Osteoblast (primary cell): ENCODE measurements around the gene ZKSCAN3. TPM values are rescaled to one million over a fixed set of nuclear protein-coding genes. Genes with fewer than 3 reads are reported as not detected.
"Not testable (repeated sequence)": the region's sequence is repeated elsewhere in the genome, so short reads cannot be mapped to it uniquely, and the experiment has no call there.

Experiments used
- DNase-seq: peaks from one replicate; pipeline ENCODE4 v3.0.0; 2011; ENCODE audit warnings: low spot score, mixed read lengths; ENCODE audit not compliant: insufficient read length; ENCODE audit errors: missing footprints
- H2AFZ ChIP-seq: 2 replicates; pipeline ENCODE4 v1.6.0; 2011; ENCODE audit warnings: mild to moderate bottlenecking, low read length
- H3K27ac ChIP-seq: 2 replicates; pipeline ENCODE4 v1.5.1; 2011; ENCODE audit warnings: mild to moderate bottlenecking, low read depth, low read length, moderate library complexity
- H3K27me3 ChIP-seq: 2 replicates; pipeline ENCODE4 v1.6.0; 2012; ENCODE audit warnings: mild to moderate bottlenecking, control low read depth, inconsistent platforms, low read length, moderate library complexity; ENCODE audit not compliant: insufficient read depth
- H3K36me3 ChIP-seq: 2 replicates; pipeline ENCODE4 v1.5.1; 2011; ENCODE audit warnings: mild to moderate bottlenecking, low read length, control low read depth, moderate library complexity; ENCODE audit not compliant: insufficient read depth
- H3K4me1 ChIP-seq: 2 replicates; pipeline ENCODE4 v1.5.1; 2011; ENCODE audit warnings: mild to moderate bottlenecking, low read length, control low read depth, moderate library complexity; ENCODE audit not compliant: insufficient read depth
- H3K4me2 ChIP-seq: 2 replicates; pipeline ENCODE4 v1.6.0; 2011; ENCODE audit warnings: mild to moderate bottlenecking, low read length; ENCODE audit not compliant: insufficient read depth
- H3K4me3 ChIP-seq: fragments of 200-600 bp; sonication (generic); 3 replicates; pipeline ENCODE4 v1.5.1; 2012; ENCODE audit warnings: mild to moderate bottlenecking, low read length, inconsistent platforms; ENCODE audit not compliant: insufficient read depth
- H3K79me2 ChIP-seq: 2 replicates; pipeline ENCODE4 v1.6.0; 2012; ENCODE audit warnings: mild to moderate bottlenecking, low read length, control low read depth, inconsistent platforms; ENCODE audit not compliant: insufficient read depth
- H3K9me3 ChIP-seq: 2 replicates; pipeline ENCODE4 v1.5.1; 2011; ENCODE audit warnings: low read depth, low read length, control low read depth
- H4K20me1 ChIP-seq: 2 replicates; pipeline ENCODE4 v1.6.0; 2012; ENCODE audit warnings: mild to moderate bottlenecking, low read length, control low read depth; ENCODE audit not compliant: insufficient read depth
- total RNA-seq: library from RNA; depleted of rRNA; stranded (reverse); fragments of >200 nt; gene quantifications from 2 replicates; pipeline ENCODE4 v1.2.3, GENCODE V29; 2012
- TF ChIP-seq, protein P1 (sequence below): IDR thresholded peaks from 2 replicates; pipeline ENCODE4 v1.5.1; 2011; ENCODE audit warnings: mild to moderate bottlenecking, low read depth, low read length, moderate library complexity; ENCODE audit errors: extremely low read depth

ZKSCAN3 gene
- total RNA-seq, 1 donor: 2.9 TPM

GRCh38 chr6:28402197-28402596 lies 52.5 kb downstream of the ZKSCAN3 start:
- peaks cover 1% of the 10 kb centered on the region for H3K36me3 ChIP-seq

GRCh38 chr6:28403923-28404322 lies 54.2 kb downstream of the ZKSCAN3 start:
- not testable (repeated sequence) for H3K27ac ChIP-seq, H3K36me3 ChIP-seq, H4K20me1 ChIP-seq, H3K9me3 ChIP-seq, H2AFZ ChIP-seq, H3K4me1 ChIP-seq, H3K79me2 ChIP-seq, H3K4me3 ChIP-seq, DNase-seq, H3K4me2 ChIP-seq, H3K27me3 ChIP-seq

More at GRCh38 chr6:28402197-28402596, 52.5 kb downstream of the ZKSCAN3 start:
- Histone ChIP-seq H3K4me3 (no peak overlapping the region), H3K4me1 (peaks cover 4% of the 10 kb centered on the region), H2AFZ (no peak overlapping the region), H3K27ac (no peak overlapping the region), H3K4me2 (no peak overlapping the region), H3K27me3 (no peaks in the 10 kb centered on the region), H3K9me3 (no peaks in the 10 kb centered on the region), H4K20me1 (no peaks in the 10 kb centered on the region), H3K79me2 (peaks cover 21% of the 10 kb centered on the region)
- TF ChIP-seq, protein P1, sequence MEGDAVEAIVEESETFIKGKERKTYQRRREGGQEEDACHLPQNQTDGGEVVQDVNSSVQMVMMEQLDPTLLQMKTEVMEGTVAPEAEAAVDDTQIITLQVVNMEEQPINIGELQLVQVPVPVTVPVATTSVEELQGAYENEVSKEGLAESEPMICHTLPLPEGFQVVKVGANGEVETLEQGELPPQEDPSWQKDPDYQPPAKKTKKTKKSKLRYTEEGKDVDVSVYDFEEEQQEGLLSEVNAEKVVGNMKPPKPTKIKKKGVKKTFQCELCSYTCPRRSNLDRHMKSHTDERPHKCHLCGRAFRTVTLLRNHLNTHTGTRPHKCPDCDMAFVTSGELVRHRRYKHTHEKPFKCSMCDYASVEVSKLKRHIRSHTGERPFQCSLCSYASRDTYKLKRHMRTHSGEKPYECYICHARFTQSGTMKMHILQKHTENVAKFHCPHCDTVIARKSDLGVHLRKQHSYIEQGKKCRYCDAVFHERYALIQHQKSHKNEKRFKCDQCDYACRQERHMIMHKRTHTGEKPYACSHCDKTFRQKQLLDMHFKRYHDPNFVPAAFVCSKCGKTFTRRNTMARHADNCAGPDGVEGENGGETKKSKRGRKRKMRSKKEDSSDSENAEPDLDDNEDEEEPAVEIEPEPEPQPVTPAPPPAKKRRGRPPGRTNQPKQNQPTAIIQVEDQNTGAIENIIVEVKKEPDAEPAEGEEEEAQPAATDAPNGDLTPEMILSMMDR: no peak
- no peak for DNase-seq

DNA sequence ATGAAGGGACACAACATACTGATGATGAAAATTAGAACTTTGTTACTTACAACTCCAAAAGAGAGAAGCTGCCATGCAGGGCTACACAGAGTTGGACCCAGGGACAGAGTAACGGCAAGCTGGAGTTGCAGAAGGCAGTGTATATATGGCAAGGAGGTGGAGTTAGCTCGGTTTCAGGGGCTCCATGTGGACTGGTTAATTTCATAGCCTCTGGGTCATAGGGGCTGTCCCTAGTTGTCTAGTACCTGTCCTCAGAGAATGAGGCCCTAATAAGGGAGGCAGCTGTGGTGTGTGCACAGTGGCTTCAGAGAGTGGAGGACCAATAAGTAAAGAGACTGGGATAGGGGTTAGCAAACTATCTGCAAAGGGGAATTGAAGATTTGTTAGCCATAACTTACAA lies 57.7 kb downstream of the ZKSCAN3 start:
- no peaks in the 10 kb centered on the region for H3K4me1 ChIP-seq
- no peak for DNase-seq
- H4K20me1 ChIP-seq: no peaks in the 10 kb centered on the region
- no peaks in the 10 kb centered on the region for H3K9me3 ChIP-seq
- H2AFZ ChIP-seq: no peak overlapping the region
- TF ChIP-seq, protein P1: no peak
- H3K27me3 ChIP-seq: no peaks in the 10 kb centered on the region
- H3K27ac ChIP-seq: no peak overlapping the region
- no peaks in the 10 kb centered on the region for H3K79me2 ChIP-seq
- no peaks in the 10 kb centered on the region for H3K36me3 ChIP-seq
- no peak overlapping the region for H3K4me3 ChIP-seq
- H3K4me2 ChIP-seq: no peak overlapping the region

DNA sequence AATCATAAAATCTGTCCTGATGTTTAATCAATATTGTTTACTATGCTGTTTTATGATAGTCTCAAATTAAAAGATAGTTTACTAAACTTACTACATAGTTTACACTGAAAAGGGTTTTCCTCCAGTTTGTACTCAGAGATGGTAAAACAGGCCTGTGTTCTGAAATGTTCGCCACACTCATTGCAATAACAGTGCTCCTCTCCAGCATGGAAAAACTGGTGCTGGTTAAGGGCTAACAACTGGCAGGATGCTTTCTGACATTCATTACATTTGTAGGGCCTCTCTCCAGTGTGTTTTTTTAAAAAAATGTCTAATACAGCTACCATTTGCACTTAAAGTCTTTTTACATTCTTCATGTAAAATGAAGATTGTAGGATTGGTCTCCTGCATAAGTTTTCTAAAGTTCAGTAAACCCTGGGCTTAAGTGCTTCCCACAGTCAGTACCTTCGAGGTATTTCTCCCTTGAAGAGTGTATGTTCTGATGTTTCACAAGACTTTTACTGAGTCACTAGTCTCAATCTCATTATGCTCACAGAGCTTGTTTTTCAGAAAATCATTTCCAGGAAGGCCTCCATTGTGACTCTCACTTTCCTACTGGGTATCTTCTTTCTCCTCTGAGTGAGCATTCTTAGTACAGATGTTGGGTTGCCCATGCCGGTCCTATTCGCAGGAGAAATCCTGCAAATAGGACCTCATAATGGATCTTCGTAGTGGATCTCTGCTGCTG lies 58.5 kb downstream of the ZKSCAN3 start:
- no peak for DNase-seq
- Histone ChIP-seq H3K36me3 (no peaks in the 10 kb centered on the region), H4K20me1 (no peaks in the 10 kb centered on the region), H3K9me3 (no peaks in the 10 kb centered on the region), H3K4me1 (no peaks in the 10 kb centered on the region), H3K27ac (no peak overlapping the region), H3K79me2 (no peaks in the 10 kb centered on the region), H3K27me3 (no peaks in the 10 kb centered on the region), H2AFZ (no peak overlapping the region), H3K4me3 (no peak overlapping the region), H3K4me2 (no peak overlapping the region)
- TF ChIP-seq, protein P1: no peak
